Prostate gland (tissue), 2 donors: ENCODE data around the gene CREG2.

Experiments
- CTCF ChIP-seq, 4 experiments: fragments of 200-600 bp in 2 of 4; fragments of 450-650 bp in 2 of 4; sonication (generic) in 2 of 4; IDR thresholded peaks; 1 replicate in 3 of 4; 2 replicates in 1 of 4; pipeline ENCODE4 v1.5.1; 2016 to 2019; ENCODE audit warnings: antibody characterized with exemption in 4 of 4, mild to moderate bottlenecking in 2 of 4, moderate library complexity in 2 of 4
- POLR2AphosphoS5 ChIP-seq: sonication (generic); formaldehyde crosslinking; IDR thresholded peaks from one replicate; pipeline ENCODE4 v1.6.1; 2017; ENCODE audit warnings: antibody characterized with exemption

GRCh38 chr2:101330253-101330933 is 56.9 kb downstream of the CREG2 start:
- no peak for TF ChIP-seq CTCF (IDR thresholded peaks at IDR 0.05)
- no peak for TF ChIP-seq POLR2AphosphoS5
